OCI-LY1 (cell line): Measurements from ENCODE around the gene ASB2.

Experiments
- H2AFZ ChIP-seq: fragments of 200-600 bp; sonication (generic), shearing (Covaris generic); 2 replicates; pipeline ENCODE4 v1.6.0; 2014; ENCODE audit warnings: antibody characterized with exemption, mild to moderate bottlenecking, low read length
- H3F3A ChIP-seq: fragments of 200-600 bp; sonication (generic), shearing (Covaris generic); 2 replicates; pipeline ENCODE4 v1.6.0; 2014; ENCODE audit warnings: mild to moderate bottlenecking, antibody characterized with exemption, low read length, moderate library complexity; ENCODE audit not compliant: insufficient read depth
- H3K27ac ChIP-seq: fragments of 200-600 bp; sonication (generic); 2 replicates; pipeline ENCODE4 v1.5.1; 2014; ENCODE audit warnings: low read length, mixed run types, mild to moderate bottlenecking, low read depth; ENCODE audit not compliant: poor library complexity, severe bottlenecking
- H3K27me3 ChIP-seq: fragments of 200-600 bp; sonication (generic); 2 replicates; pipeline ENCODE4 v1.6.0; 2014; ENCODE audit warnings: antibody characterized with exemption, mild to moderate bottlenecking, low read length, moderate library complexity; ENCODE audit not compliant: insufficient read depth
- H3K36me3 ChIP-seq: fragments of 200-600 bp; sonication (generic); 2 replicates; pipeline ENCODE4 v1.6.1; 2014; ENCODE audit warnings: mild to moderate bottlenecking, antibody characterized with exemption, low read length, moderate library complexity, mixed read lengths; ENCODE audit not compliant: insufficient read depth
- H3K4me1 ChIP-seq: fragments of 200-600 bp; sonication (generic); 2 replicates; pipeline ENCODE4 v1.5.1; 2014; ENCODE audit warnings: mild to moderate bottlenecking, low read length, moderate library complexity; ENCODE audit not compliant: insufficient read depth, severe bottlenecking
- H3K4me2 ChIP-seq: fragments of 200-600 bp; sonication (generic), shearing (Covaris generic); 2 replicates; pipeline ENCODE4 v1.6.1; 2014; ENCODE audit warnings: low read length
- H3K4me3 ChIP-seq: fragments of 200-600 bp; sonication (generic); 2 replicates; pipeline ENCODE4 v1.5.1; 2014; ENCODE audit warnings: low read length, low read depth, mild to moderate bottlenecking, mixed read lengths; ENCODE audit not compliant: poor library complexity, severe bottlenecking
- H3K79me2 ChIP-seq: fragments of 200-600 bp; shearing (Covaris generic); 2 replicates; pipeline ENCODE4 v1.6.1; 2016; ENCODE audit warnings: mixed run types, low read length, mixed read lengths; ENCODE audit not compliant: insufficient read depth
- H3K9ac ChIP-seq: fragments of 200-600 bp; sonication (generic), shearing (Covaris generic); 2 replicates; pipeline ENCODE4 v1.6.1; 2014; ENCODE audit warnings: mild to moderate bottlenecking, low read length, mixed read lengths
- H3K9me2 ChIP-seq: fragments of 200-600 bp; sonication (generic), shearing (Covaris generic); 2 replicates; pipeline ENCODE4 v1.6.1; 2014; ENCODE audit warnings: low read depth, mild to moderate bottlenecking, low read length, mixed read lengths
- H3K9me3 ChIP-seq: fragments of 200-600 bp; shearing (Covaris generic); 2 replicates; pipeline ENCODE4 v1.6.1; 2014; ENCODE audit warnings: low read length, mixed read lengths
- H4K20me1 ChIP-seq: fragments of 200-600 bp; sonication (generic), shearing (Covaris generic); 2 replicates; pipeline ENCODE4 v1.6.0; 2016; ENCODE audit warnings: mild to moderate bottlenecking, low read length; ENCODE audit not compliant: insufficient read depth
- CTCF ChIP-seq: fragments of 200-600 bp; sonication (generic), shearing (Covaris generic); IDR thresholded peaks from 2 replicates; pipeline ENCODE4 v1.5.1; 2017; ENCODE audit warnings: mild to moderate bottlenecking, antibody characterized with exemption, low read length, moderate library complexity, mixed read lengths
- EZH2 ChIP-seq: fragments of 200-600 bp; sonication (generic), shearing (Covaris generic); IDR thresholded peaks from 2 replicates; pipeline ENCODE4 v1.8.0; 2017; ENCODE audit warnings: borderline replicate concordance, mixed run types, mild to moderate bottlenecking, antibody characterized with exemption, low read length, moderate library complexity, mixed read lengths

The ASB2 gene

GRCh38 chr14:93997916-93998870 is 21.8 kb upstream of the ASB2 start:
- Histone ChIP-seq H3K27me3 (no peaks in the 10 kb centered on the region), H3K4me1 (peaks cover 32% of the 10 kb centered on the region), H3K27ac (no peak overlapping the region), H3K9me2 (no peaks in the 10 kb centered on the region), H3K79me2 (no peaks in the 10 kb centered on the region), H4K20me1 (no peaks in the 10 kb centered on the region), H3K4me3 (no peak overlapping the region), H3K4me2 (no peak overlapping the region), H3K9me3 (no peaks in the 10 kb centered on the region), H3K9ac (no peak overlapping the region), H3F3A (no peaks in the 10 kb centered on the region), H3K36me3 (no peaks in the 10 kb centered on the region), H2AFZ (no peak overlapping the region)
- no peak for TF ChIP-seq CTCF
- TF ChIP-seq EZH2, result no peak

DNA sequence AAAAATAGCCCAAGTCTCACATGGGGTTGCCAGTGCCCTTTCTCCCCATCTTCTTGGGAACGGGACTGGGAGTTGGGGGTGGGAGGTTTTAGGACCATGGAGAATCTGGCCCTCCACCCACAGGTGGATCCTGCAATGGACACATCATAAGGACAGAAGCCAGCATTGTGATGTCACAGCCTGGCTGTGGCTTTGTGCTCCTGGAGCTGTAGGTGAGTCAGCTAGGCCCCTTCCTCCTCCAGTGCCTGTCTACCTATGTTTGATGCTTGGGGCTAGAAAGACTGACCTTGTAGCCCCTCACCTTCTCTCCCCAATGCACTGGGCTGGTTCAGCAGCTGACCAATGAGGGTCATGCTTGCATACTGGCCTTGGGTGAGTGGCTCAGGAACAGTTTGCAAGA is 20.7 kb upstream of the ASB2 start, which contains the start of gene CCDC197:
CCDC197 (plus strand) TSS at position 220 of the 400 bp plus-strand sequence. CDS start 831 bp downstream, outside the sequence.
- Histone ChIP-seq H3K36me3 (no peaks in the 10 kb centered on the region), H2AFZ (no peak within 1 kb of the TSS), H3K27ac (no peak within 1 kb of the TSS), H4K20me1 (no peaks in the 10 kb centered on the region), H3F3A (no peaks in the 10 kb centered on the region), H3K9me2 (no peaks in the 10 kb centered on the region), H3K9ac (no peak within 1 kb of the TSS), H3K27me3 (no peaks in the 10 kb centered on the region), H3K9me3 (no peaks in the 10 kb centered on the region), H3K79me2 (no peaks in the 10 kb centered on the region), H3K4me1 (peaks cover 32% of the 10 kb centered on the region), H3K4me2 (no peak within 1 kb of the TSS), H3K4me3 (no peak within 1 kb of the TSS)
- TF ChIP-seq CTCF (no peak), EZH2 (no peak)

DNA sequence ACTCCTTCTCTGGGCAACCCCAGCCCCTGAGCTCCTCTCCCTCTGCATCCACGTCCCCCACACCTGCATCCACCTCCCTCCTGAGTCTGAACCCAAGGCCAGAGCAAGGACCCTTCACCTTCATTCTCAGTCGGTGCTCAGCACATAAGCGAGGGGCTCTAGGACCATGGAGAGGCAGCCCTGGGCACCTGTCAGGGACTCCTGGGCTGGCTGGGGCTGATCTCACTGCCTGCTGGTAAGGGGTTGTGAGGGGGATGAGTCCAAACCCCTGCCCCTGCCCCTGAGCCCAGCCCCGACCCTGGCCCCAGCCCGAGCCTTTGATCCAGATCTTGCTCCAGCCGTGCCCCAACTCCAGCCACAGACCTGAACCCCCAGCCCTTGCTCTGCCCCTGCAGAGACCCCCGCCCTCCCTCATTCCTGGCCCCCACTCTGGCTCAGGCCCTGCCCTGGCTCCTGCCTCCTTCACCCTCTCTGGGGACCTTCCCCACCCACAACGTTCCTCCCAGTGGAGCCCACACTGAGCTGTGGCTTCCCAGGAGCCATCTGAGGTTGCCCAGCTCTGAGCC is 19.8 kb upstream of the ASB2 start:
- Histone ChIP-seq H4K20me1 (no peaks in the 10 kb centered on the region), H3K27ac (no peak overlapping the region), H3K27me3 (no peaks in the 10 kb centered on the region), H3F3A (no peaks in the 10 kb centered on the region), H2AFZ (no peak overlapping the region), H3K4me2 (no peak overlapping the region), H3K9ac (no peak overlapping the region), H3K36me3 (no peaks in the 10 kb centered on the region), H3K79me2 (no peaks in the 10 kb centered on the region), H3K9me3 (no peaks in the 10 kb centered on the region), H3K4me1 (peaks cover 23% of the 10 kb centered on the region), H3K9me2 (no peaks in the 10 kb centered on the region), H3K4me3 (no peak overlapping the region)
- no peak for TF ChIP-seq EZH2
